8988T (cell line): ENCODE measurements around the gene ELF1.

Source experiments
- DNase-seq: peaks from one replicate; pipeline ENCODE4 v3.0.0; 2011

Gene ELF1

DNA sequence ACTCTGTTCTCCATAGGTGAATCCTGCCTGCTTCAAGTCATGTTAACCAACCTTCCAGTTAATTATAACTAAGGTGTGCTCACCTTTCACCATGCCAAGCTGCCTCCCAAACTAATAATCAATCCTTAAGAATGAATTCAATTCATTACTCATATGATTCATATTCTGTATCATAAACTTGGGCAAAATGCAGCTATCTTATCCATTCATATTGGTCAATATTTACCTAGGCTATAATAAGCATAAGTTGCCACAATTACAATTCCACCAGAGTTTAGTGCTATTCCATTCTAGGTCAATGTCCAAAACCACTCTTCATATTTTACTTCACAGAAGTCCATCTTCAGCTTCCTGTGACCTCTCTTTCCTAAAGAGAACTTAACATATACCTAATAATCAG, 13.4 kb downstream of the ELF1 start:
- no peak for DNase-seq

DNA sequence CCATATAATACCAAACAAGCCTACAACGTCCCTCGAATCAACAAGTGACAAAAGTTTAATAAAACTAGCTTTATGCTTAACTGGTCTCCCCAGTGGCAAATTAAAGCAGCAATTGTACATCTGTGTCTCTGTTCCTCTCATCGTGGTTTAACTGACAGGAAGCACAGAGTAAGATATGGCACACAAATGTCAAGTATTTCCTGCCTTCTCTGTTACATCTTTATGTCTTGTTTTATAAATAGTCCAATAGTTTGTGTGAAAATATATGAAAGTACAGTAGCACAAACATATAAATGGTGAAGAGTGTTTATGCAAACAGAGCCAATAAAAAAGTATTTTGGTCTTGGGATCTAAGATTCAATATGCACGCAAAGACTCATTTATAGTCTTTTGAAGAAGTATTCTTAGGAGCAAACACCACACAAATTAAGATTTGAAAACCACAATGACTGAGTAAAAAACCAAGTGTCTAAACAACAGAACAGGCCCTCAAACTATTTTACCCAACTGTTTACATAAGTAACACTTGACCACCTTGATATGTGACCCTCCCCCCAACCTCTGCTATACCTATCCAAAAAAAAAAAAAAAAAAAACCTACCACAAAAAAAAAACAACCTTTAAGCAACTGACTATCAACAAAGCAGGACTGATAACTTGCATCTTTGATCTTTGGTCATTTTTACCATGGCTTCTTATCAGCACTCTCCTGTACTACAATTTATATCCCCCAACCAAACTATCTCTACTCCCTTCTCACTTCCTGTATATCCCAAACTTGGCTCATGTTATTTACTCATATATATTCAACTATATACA, 14.0 kb downstream of the ELF1 start:
- DNase-seq = no peak

DNA sequence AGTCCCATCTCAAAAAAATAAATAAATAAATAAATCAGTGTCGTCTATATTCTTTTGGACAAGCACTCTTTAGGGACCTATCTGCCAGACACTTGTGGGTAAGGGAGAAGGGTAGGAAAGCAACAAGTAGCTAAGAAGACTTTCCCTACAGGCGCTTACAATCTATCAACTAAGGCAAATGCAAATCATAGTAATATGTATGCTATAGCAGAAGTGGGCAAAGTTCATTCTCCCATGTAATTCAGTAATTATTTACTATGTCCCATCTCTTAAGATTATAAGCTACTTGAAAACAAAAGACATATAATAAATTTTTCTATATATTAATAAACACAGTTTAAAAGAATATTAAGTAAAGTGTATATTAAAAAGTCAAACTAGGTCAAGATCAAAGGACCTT, 16.5 kb downstream of the ELF1 start:
- DNase-seq = no peak

DNA sequence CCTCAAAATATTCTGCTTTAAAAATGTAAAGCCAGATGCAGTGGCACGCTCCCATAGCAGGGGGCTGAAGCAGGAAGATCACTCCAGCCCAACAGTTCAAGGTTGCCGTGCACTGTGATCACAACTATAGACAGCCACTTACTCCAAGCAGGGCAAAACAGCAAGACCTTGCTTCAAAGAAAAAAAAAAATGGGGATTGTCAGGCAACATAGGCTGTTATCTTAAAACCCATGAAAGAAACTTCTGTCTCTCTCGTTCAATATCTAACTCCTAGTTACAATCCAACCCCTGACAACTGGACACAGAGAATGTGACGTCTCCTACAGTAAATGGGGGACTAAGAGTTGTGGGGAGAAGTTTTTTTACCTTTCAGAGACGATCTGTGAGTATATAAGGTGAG, 17.4 kb downstream of the ELF1 start:
- DNase-seq = no peak

DNA sequence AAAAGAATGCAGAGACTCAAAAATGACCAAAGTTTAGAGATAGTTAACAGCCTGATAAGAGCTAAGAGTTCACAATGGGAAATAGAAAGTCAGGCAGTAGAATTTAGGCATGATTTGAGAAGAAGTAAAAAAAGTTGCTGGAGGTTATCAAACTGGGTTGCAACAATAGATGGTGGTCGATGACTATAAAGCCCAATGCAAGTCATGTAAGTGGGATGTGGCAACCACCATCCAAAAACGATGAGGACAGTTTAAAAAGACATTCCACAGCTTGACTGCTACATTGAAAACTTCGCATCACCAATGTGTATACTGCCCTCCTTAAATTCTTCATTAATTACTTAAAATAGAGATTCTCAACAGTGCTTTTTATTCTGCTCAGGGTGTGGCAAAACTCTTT, 19.7 kb downstream of the ELF1 start:
- DNase-seq = no peak

DNA sequence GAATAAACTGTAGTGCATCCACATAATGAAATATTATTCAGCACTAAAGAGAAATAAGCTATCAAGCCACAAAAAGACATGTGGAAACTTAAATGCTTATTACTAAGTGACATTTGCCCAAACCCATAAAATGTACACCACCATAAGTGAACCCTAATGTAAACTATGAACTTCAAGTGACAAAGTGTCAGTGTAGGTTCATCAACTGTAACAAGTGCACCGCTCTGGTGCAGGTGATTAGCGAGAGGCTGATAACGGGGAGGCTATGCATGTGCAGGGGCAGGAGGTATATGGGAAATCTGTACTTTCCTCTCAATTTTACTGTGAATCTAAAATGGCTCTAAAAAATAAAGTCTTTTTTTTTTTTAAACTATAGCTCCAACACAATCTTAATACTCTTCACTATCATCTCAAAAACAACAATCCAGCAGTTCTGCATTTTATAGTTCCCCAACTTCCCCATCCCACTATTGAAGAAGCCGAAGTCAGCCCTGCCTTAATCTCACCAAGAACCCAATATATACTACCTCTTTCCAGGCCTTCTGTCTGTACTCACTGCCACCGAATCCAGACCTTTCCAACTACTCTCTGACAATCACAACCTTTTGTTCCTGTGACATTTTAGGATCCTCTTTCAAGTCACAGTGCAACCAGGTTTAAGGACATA, 22.6 kb downstream of the ELF1 start:
- no peak for DNase-seq

DNA sequence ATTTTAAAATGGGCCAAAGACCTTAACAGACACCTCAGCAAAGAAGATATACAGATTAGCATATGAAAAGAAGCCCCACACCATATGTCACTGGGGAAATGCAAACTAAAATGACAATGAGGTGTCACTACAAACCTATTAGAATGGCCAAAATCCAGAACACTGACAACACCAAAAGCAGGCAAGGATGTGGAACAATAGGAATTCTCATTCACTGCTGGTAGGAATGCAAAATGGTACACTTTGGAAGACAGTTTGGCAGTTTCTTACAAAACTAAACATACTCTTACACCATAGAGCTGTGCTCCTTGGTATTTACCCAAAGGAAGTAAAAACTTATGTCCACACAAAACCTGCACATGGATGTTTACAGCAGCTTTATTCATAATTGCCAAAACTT, 23.1 kb downstream of the ELF1 start:
- no peak for DNase-seq

DNA sequence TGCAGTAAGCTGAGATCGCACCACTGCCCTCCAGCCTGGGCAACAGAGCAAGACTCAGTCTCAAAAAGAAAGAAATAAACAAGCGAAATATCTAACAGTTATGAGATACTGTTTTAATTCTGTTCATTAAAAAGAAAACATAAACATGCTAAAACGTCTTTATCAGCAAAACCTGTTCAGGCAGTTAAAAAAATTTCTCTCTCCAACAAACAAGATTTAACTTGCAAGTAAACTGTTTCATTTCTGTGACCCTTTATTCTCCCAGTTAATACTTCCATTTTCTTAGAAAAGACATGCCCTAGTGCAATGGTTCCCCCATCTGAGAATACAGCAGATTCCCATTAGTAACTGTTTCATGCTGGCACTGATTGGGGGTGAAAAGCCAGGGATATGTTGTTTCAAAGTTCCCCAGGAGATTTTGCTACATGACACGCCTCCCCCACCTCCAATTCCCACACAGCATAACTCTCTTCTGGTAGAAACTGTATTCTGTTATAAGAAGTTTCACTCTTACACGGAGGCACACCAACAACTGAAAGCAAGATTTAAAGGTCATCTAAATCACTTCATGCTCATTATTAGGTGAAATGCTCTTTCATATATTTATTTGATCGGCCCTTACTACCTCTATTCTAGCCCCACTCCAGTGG, 24.4 kb downstream of the ELF1 start:
- DNase-seq = no peak

DNA sequence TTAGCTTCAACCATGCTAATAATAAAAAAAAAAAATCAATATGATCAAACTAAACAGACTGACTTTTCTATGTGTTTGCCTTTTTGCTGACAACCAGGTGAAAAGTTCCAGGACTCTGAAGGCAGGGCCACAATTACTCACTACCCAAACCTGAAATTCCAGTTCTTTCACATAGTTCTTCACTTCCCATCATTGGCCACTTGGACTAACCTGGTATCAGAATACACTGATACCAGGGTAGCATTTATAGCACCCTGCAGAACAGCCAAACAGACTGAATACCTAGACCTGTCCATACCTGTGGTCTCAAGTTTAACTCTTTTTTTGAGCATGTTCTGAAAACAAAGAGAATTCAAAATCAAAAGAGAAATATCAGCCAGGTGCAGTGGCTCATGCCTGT, 25.1 kb downstream of the ELF1 start:
- no peak for DNase-seq

DNA sequence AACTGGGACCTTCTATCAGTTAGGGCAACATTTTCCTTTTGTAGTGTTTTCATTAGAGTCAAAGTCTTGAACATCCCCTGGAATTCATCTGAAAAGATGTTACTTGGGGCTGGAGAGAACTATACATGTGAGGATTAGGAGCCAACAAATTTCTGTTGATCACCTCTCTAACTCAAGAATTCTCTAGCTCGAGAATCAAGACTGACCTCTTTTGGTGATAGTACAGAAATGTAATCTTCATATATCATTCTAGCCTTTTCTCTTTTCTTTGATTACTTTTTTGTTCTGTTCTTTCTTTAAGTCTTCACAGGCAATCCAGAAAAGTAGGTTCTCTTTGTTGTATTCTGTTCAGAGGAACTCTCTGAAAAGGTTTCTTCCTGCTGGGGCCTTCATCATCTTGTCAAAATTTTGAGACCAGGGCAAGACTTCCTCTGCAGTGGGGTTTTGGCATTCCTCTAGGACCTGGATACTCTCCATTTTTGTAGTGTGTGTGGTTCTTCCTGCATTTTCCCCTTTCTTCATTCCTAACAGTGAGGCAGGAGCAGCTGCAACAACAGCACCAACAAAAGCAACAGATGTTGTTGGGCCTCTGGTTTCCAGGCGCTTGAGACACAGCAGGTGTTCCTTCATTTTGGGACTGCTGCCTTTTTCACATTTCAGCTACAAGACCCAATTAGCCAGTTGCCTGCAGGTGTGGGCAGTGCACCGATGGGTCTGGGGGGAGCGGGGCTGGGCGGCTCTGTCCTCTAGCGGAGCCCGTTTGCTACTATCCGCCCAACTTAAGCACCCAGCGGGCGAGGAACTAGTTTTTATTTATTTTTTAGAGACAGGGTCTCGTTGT, 26.2 kb downstream of the ELF1 start:
- DNase-seq = no peak

DNA sequence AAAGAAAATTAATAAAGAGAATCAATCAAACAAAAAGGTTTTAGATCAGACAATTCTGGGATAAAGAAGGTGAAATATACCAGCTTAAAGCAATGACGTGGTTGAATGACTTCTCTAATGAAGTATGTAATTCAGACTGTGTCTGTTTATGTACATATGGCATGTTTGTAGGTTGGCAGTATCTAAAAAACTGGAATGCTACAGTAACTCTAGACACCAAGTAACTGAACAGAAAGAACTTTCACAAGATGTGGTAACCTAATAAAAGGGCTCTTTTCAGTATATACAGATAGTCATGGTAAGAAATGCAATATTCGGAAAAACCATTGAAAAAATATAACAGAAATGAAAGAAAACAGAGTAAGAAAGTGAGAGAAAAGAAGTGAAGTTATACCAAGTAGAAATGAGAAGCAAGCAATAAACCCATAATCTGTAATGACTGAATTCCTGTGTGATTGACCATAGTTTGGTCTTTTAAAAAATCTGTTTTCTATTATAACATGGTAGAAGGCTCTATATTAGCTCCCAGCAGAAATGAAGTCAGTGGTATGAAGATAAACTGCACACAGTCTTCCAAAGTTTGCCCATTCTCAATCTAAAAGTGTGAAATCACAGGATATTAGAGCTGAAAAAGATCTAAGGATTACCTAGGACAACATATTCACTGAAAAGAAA, 31.4 kb downstream of the ELF1 start:
- no peak for DNase-seq

DNA sequence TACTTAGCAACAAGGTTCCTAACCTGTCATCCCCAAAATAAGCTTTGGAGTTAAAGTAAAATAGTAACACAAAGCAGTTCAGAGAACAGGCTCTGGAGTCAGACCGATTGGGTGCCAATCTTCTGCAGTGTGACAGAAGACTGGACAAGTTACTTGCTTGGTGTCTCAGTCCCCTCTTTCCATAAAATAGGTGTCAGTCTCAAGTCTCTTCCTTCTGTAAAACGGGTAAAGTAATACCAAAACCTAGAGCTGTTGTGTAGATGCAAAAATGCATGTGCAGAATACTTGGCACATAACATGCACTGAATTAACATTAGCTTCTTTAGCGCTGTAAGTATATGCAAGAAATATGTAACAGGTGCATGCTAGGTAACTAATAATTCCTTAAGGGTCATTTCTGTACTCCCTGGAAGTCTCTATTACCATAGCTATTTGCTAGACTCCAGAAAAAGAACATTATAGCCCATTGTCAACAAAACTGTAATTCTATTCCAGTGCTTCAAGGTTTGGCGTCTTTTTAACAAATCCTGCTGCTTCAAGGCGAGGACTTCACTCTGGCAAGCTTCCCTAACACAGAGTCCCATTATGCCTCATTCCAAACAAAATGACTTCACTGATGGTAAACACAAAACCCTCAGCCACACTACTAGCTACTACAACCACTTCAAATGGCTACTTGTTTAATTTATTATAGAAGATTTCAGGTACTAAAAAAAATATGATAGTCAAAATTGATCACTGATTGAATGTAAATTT, 32.8 kb downstream of the ELF1 start:
- no peak for DNase-seq

DNA sequence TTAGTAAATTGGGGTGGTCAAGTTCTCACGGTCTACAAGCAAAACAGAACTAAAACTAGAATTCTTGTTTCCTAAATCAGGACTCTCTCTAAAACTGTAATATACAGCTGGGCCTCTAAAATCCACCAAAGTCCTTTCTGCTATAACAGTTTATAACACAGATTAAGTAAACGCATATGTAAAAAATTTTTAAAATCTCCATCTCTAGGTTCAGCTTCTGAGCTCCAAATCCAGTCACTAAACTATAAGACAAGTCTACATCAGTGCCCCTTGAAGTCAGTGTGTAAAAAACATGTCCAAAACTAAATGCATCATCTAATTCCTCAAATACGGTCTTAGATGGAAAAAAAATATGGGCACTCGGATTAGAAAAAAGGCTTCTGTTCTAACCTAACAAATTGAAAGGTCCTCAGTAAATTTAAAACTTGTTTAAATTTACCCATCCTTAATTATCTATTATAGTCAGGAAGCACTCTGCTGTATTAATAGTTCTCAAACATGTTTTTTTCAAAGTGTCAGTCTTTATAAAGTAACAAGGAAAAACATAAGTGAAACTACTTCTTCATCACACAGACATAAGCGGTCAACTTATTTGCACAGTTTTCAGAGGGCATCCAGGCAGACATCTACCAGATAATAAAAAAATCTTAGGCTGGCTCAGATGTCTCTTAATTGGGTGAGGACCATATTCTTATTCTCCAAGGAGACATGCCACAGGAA, 33.6 kb downstream of the ELF1 start:
- no peak for DNase-seq

DNA sequence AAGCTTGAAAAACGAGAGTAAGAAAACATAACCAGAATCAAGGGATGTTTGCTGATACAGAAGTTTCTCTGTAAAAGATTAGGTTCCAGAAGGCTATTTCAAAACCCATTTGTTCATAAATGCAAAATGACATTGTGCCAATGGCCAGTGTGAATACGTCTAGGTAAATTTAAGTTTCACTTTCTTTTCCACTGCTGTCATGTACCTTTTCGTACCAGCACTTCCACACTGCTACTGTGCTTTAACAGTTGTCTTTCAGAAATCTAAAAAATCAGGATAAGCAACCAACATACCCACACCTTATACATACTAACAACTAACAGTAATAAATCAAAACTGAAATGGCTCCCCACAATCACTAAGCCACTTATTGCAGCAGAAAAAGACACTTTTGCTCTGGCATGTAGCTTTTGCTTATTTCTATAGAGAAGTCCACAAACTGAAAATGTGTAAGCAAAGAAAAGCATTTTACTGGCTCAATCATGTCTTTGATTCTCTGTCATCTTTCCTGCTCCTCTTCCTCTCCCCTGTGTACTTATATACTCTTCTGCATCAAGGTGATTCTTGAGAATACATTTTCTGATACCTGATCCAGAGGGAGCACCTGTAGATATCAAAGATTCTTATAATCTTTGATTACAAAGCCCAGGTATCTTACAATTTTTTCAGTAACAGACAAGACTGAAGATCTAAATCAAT, 34.3 kb downstream of the ELF1 start:
- no peak for DNase-seq

DNA sequence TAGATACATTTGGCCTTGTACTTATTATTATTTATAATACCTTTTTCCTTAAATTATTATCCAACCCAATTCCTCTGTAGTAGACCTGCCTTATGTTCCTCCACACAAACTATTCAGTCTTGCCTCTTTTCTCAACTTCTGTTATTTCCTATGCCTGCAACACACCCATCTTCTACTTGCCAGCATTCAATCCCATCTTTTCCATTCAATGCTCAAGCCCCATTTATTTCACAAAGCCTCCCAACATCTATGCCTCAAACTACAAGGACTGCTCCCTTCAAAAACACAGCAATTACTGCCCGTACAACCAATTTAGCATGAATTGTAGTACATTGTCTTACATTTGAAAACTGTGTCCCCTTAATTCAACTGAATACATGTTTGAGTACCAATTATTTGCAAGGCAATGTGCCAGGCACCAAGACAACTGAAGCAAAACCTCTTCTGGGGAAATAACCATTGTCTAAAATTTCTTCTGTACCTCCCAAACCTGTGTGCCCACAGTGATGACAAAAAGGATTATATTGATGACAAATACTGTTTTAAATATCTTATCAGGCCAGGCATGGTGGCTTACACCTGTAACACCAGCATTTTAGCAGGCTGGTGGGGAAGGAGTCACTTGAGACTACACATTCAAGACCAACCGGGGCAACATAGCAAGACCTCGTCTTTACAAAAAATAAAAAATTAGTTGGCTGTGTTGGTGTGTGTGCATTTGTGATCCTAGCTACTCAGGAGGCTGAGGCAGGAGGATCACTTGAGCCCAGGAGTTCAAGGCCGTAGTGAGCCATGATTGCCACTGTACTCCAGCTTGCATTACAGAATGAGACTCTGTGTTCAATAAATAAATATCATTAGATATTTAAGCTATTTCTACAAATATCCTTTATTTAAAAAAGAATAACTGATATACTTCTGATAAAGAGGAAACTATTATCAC, 35.1 kb downstream of the ELF1 start:
- DNase-seq = no peak

DNA sequence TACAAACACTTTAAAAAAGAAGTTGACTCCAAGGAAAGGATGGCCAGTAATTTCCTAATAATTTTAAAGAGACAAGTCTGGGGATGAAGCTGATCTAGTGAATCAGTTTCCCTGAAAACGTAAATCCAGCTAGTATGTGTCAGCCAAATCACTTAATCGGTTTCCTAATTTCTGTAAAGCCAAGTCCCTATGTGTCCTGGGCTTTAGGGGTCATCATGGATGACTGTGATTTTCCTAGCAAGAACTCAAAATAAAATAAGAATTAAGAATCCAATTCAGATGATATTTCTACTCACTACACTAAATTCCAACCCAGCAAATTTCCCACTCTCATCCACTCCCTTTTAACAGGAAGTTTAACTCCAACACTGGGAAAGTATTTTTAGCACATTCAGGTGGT, 35.9 kb downstream of the ELF1 start:
- no peak for DNase-seq

DNA sequence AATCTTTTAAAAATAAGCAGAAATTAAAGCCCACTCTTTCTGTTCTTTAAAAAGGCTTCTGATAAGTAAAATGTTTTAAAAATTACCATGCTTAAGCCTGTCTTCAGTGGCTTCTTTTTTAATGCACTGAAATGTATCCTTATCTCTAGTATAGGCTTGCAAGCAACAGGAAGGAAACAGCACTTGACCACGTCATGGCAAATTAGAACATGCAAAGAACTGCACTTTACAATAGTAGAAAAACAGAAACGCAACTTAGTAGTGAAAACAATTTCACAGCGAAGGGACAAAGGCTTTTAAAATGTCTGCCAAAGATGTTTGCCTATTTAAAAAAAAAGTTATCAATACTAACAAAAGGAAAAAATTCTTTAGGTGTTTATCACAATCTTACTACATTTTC, 36.3 kb downstream of the ELF1 start:
- DNase-seq = no peak

DNA sequence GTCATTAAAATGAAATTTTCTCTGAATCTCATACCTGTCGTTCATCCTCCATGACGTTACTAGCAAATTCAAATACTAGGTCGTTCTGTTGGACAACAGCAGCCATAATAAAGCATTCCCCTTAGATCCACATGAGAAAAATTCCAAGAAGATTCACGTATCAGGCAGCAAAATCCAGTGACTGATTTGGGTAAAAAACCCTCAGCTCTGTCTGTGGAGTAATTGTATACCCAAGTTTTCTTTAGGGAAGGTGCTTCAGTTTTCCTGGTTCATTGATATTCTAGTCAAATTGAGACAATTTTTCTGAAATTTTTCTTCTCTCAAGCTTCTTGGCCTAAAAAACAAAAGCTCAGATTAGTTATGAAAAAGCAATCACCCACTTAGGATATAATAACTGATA, 37.2 kb downstream of the ELF1 start:
- no peak for DNase-seq

DNA sequence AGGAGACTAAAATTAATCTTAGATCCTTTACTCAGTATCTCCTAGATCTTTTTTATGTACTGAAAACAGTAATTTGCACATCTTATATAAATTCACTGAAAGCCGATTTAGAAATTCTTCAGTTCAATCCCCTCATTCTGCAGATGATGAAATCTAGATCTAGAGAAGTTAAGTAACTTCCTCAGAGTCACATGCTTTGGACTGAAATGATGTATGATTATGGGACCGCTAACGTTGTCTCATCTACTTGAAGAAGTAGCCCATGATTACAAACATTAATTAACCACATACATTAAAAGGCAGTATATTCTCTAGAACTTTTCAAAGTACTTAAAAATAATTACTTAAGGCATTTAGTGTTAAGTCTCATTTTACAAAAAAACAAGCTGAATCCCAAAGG, 37.8 kb downstream of the ELF1 start:
- no peak for DNase-seq
